ENCODE results near the gene TPGS2.
"Not testable (repeated sequence)": the region's sequence is repeated elsewhere in the genome, so short reads cannot be mapped to it uniquely, and the experiment has no call there.

Gene TPGS2

DNA sequence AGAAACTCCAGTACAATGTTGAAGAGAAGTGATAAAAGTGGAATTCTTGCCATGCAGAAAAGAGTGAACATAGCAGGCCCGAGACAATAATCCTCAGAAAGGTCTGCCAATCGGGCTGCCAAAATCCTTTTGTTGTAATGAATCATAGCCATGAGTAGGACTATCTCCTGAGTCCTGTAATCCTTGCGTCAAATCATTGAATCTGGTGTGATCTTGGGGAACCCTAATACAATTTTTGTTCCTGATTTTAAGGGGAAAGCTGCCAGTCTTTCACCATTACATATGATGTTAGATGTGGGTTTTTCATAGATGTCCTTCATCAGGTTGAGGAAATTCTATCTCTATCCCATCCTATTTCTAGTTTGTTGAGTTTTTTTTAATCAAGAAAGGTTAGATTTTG is 2.2 kb downstream of the TPGS2 start:
- in situ Hi-C loops (cut with HindIII; ENCODE audit: low sequenced_read_pairs), result no loop called here

DNA sequence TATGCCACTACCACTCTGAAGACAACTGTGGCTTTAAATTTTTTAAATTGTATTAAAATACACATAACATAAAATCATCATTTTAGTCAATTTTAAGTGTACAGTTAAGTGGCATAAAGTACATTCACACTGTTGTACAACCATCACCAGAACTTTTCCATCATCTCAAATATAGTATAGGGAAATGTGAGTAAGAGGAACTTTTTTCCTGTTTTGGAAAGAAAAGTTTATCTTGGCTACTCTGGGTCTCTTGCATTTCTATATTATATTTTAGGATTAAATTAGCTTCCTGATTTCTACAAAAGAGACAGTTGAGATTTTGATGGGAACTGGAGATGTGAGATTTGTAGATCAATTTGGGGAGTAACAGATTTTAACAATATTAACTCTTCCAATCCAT is 3.3 kb downstream of the TPGS2 start:
- in situ Hi-C loops (cut with HindIII; ENCODE audit: low sequenced_read_pairs), result no loop called here

- in situ Hi-C loops (cut with HindIII; ENCODE audit: low sequenced_read_pairs), result no loop called here
These were observed 7.1 kb downstream of the TPGS2 start for GRCh38 chr18:36821681-36822080.

- in situ Hi-C loops (cut with HindIII; ENCODE audit: low sequenced_read_pairs), result no loop called here
These were observed 9.2 kb downstream of the TPGS2 start for GRCh38 chr18:36819621-36820020.

- in situ Hi-C loops (cut with HindIII; ENCODE audit: low sequenced_read_pairs), result no loop called here
These were observed 10.2 kb downstream of the TPGS2 start for GRCh38 chr18:36818652-36819051.

- in situ Hi-C loops (cut with HindIII; ENCODE audit: low sequenced_read_pairs), result no loop called here
These were observed 11.8 kb downstream of the TPGS2 start for GRCh38 chr18:36817039-36817438.

DNA sequence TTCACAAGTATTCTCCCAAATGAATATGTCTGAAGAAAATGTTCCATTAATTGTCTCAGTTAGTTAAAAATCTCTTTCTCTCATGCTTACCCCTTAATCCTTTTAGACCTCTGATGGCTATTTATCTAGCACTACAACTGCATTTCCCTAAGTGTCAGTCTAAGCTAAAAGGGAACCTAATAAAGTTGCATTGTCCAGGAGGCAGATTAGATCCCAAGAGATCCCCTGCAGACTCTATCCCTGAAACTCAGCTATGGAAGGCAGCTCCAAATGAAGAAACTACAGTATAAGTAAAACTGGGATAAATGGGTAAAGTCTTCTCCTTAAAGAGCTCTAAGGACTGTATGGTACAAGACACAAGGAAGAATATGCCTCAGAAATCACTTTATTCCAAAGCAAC is 12.7 kb downstream of the TPGS2 start:
- in situ Hi-C loops (cut with HindIII; ENCODE audit: low sequenced_read_pairs), result not testable (repeated sequence)

DNA sequence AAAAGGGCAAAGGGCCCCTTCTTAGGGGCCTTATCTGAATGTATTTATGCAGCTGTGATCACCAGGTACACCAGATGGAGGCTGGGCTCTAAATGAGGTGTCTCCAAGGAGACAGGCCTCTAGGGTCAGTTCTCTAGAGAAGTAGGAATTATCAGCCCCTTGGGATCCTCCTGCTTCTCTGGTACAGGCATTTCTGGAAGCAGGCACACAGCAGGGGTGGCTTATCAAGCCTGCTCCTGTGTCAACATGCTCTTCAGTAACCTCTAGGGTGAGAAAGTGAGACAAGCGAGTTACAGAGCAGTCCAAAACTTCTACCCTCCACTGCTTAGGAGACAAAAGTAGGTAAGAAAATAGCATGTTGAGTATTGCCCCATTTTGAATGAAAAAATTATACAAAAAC is 13.8 kb downstream of the TPGS2 start:
- in situ Hi-C loops (cut with HindIII; ENCODE audit: low sequenced_read_pairs), result no loop called here

- in situ Hi-C loops (cut with HindIII; ENCODE audit: low sequenced_read_pairs), result no loop called here
These were observed 15.0 kb downstream of the TPGS2 start for GRCh38 chr18:36813824-36814223.

- in situ Hi-C loops (cut with HindIII; ENCODE audit: low sequenced_read_pairs), result no loop called here
These were observed 15.6 kb downstream of the TPGS2 start for GRCh38 chr18:36813101-36813775.

- in situ Hi-C loops (cut with HindIII; ENCODE audit: low sequenced_read_pairs), result no loop called here
These were observed 16.1 kb downstream of the TPGS2 start for GRCh38 chr18:36812678-36813077.

- in situ Hi-C loops (cut with HindIII; ENCODE audit: low sequenced_read_pairs), result no loop called here
These were observed 16.8 kb downstream of the TPGS2 start for GRCh38 chr18:36811955-36812354.

DNA sequence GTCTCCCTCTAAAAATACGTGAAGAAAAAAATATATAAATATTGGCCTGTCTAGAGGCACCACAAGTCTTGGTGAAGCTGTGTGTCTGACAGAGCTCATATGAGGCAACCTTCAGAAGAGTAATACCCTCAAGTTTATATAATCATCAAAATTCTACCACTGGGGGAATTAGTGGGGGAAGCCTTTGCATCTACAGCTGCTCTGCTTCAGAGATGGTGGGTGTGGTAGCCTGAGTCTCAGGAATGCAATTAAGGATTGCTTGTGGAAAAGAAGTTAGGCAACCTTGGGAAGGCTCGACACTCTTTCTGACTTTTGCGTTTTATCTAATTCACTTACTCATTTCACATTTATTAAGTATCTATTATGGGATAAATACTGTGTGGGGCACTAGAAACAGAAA is 17.4 kb downstream of the TPGS2 start:
- in situ Hi-C loops (cut with HindIII; ENCODE audit: low sequenced_read_pairs), result no loop called here

- in situ Hi-C loops (cut with HindIII; ENCODE audit: low sequenced_read_pairs), result no loop called here
These were observed 19.0 kb downstream of the TPGS2 start for GRCh38 chr18:36809590-36810381.

DNA sequence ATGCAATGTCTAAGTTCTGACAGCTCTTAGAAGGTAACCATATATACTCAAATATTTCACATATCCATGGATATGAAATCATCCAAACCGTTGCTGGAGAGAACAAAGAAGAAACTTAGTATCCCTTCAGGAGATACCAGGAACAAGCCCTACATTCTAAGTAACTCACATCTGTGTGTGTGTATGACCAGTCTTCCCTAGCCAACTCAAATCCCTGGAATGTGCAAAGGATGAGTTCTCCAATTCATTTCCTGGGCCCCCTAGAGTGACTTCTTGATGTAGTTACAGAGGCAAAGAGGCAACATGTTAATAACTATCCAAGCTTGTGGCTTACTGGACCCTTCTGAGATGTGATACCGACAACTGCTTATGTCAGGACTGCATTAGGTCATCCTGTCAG is 20.1 kb downstream of the TPGS2 start:
- in situ Hi-C loops (cut with HindIII; ENCODE audit: low sequenced_read_pairs), result no loop called here

- in situ Hi-C loops (cut with HindIII; ENCODE audit: low sequenced_read_pairs), result no loop called here
These were observed 23.7 kb downstream of the TPGS2 start for GRCh38 chr18:36805105-36805504.

DNA sequence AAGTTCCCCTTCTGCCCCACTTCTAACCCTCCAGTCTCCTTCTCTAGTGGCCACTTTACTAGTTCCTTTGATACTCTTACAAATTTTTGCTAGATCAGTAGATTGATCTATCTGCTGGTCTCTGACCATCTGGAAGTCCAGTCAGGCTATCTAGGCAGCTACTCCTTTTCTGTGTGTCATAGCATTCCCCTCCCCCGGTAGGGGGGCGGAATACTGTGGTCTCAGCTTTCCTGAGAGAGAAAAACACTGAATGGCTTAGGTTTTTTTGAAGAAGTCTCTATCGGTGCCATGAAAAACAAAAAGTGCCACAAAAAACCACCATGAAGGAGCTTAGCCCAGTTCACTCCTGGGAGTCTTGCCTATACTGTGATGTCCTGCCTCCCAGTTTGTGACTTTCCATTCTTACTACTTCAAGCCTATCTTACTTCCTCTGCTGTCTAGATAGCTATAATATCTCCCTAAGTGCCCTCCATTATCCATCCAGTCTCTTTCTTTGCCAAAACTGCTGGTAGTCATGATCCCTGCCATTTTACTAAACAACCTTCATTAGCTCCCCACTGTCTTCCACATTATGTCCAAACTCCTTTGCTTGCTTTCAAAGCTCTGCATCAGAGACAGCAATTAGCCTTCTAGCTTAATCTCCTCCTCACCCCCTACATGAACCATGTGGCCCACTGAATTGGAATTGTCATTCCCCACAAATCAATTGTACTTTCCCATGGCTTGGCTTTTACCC is 29.9 kb downstream of the TPGS2 start:
- in situ Hi-C loops (cut with HindIII; ENCODE audit: low sequenced_read_pairs), result no loop called here

DNA sequence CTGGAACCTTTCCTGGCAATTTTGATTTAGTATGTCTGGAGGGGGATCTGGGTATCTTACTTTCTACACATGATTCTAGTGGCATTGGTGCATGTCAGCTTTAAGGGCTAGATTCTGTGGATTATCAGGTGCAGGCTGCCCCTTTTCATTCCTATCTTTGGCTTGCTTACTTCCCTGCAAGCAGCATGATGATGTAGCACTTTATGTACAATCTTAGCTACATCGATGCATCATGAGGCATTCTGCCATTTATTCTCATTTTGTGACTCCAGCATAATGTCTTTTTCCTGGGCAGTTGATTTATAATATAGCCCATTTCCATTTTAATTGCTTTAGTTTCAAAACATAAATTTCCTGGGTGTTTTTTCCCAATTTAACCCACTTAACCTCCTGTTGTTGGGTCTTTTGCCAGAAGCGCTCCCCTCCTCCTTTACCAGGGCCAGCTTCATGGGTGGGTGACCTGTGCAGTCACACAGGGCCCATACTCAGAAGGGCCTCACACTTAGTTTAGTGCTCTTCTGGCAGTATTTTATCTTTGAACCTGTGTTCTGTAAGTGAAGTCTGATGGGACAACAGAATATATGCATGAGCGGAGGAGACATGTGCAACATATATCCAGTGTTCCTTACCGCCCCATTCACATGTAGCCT is 36.0 kb downstream of the TPGS2 start:
- in situ Hi-C loops (cut with HindIII; ENCODE audit: low sequenced_read_pairs), result no loop called here

- in situ Hi-C loops (cut with HindIII; ENCODE audit: low sequenced_read_pairs), result no loop called here
These were observed 42.1 kb downstream of the TPGS2 start for GRCh38 chr18:36786686-36787085.

DNA sequence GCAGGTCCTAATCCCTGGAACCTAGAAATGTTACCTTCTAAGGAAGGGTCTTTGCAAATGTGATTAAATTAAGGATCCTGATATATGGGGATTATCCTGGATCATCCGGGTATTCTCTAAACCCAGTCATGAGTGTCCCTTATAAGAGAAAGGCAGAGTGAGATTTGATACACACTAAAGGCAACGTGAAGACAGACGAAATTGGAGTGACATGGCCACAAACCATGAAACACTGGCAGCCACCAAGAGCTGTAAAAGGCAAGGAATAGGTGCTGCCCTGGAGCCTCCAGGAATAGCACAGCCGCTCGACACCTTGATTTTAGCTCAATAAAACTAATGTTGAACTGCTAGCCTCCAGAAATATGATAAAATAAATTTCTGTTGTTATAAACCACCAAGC is 45.0 kb downstream of the TPGS2 start:
- in situ Hi-C loops (cut with HindIII; ENCODE audit: low sequenced_read_pairs), result no loop called here

- in situ Hi-C loops (cut with HindIII; ENCODE audit: low sequenced_read_pairs), result no loop called here
These were observed 46.1 kb downstream of the TPGS2 start for GRCh38 chr18:36782710-36783109.
